Measurements from ENCODE around the gene ABCF1.

The ABCF1 gene

GRCh38 chr6:30640481-30640880 lies 69.2 kb downstream of the ABCF1 start:
- peak; percentile 28; the same call in 1 of the 3 replicates for ATAC-seq
- TF ChIP-seq ISL1 (CRISPR knock-in tag; IDR thresholded peaks at IDR 0.05), result no peak
- no peak for TF ChIP-seq TSHZ2 (CRISPR knock-in tag; IDR thresholded peaks at IDR 0.05)
- no peak for TF ChIP-seq CREB5 (CRISPR knock-in tag; IDR thresholded peaks at IDR 0.05; ENCODE audit: low read depth)
- no peak for TF ChIP-seq CSRNP3 (CRISPR knock-in tag; IDR thresholded peaks at IDR 0.05)
- TF ChIP-seq PPARA (CRISPR knock-in tag; IDR thresholded peaks at IDR 0.05; ENCODE audit: borderline replicate concordance), result no peak
- no peak for TF ChIP-seq GLIS3 (CRISPR knock-in tag; IDR thresholded peaks at IDR 0.05)
- TF ChIP-seq TOX (CRISPR knock-in tag; IDR thresholded peaks at IDR 0.05; ENCODE audit: borderline replicate concordance), result no peak
- no peak for TF ChIP-seq RARB (CRISPR knock-in tag; IDR thresholded peaks at IDR 0.05)
- no peak for TF ChIP-seq CSDC2 (CRISPR knock-in tag; IDR thresholded peaks at IDR 0.05)
- TF ChIP-seq POU6F1 (CRISPR knock-in tag; IDR thresholded peaks at IDR 0.05; ENCODE audit: borderline replicate concordance, low read depth), result no peak
- TF ChIP-seq PATZ1 (CRISPR knock-in tag; IDR thresholded peaks at IDR 0.05; ENCODE audit: borderline replicate concordance), result no peak
- no peak for TF ChIP-seq ZNF8 (CRISPR knock-in tag; IDR thresholded peaks at IDR 0.05)
- TF ChIP-seq TCF4 (CRISPR knock-in tag; IDR thresholded peaks at IDR 0.05; ENCODE audit: borderline replicate concordance), result no peak
- no peak for TF ChIP-seq ARNTL (CRISPR knock-in tag; IDR thresholded peaks at IDR 0.05; ENCODE audit: borderline replicate concordance, low read depth)
- no peak for TF ChIP-seq ZFP30 (CRISPR knock-in tag; IDR thresholded peaks at IDR 0.05)
- no peak for TF ChIP-seq ZNF70 (CRISPR knock-in tag; IDR thresholded peaks at IDR 0.05)

- ATAC-seq, result no peak
- TF ChIP-seq ZNF8 (CRISPR knock-in tag; IDR thresholded peaks at IDR 0.05) (no peak), OSR1 (CRISPR knock-in tag; IDR thresholded peaks at IDR 0.05) (no peak), ZNF565 (CRISPR knock-in tag; conservative IDR thresholded peaks at IDR 0.05; ENCODE audit: low read depth) (no peak), CSDC2 (CRISPR knock-in tag; IDR thresholded peaks at IDR 0.05) (no peak), ESRRG (CRISPR knock-in tag; IDR thresholded peaks at IDR 0.05) (no peak), ARNTL (CRISPR knock-in tag; IDR thresholded peaks at IDR 0.05; ENCODE audit: borderline replicate concordance, low read depth) (no peak), TSHZ2 (CRISPR knock-in tag; IDR thresholded peaks at IDR 0.05) (no peak), PPARA (CRISPR knock-in tag; IDR thresholded peaks at IDR 0.05; ENCODE audit: borderline replicate concordance) (no peak), ISL1 (CRISPR knock-in tag; IDR thresholded peaks at IDR 0.05) (no peak), PATZ1 (CRISPR knock-in tag; IDR thresholded peaks at IDR 0.05; ENCODE audit: borderline replicate concordance) (no peak)
Observed at GRCh38 chr6:30641048-30641447, 69.8 kb downstream of the ABCF1 start.
